Spleen (tissue), 7 donors: ENCODE results near the gene ZNF284.

Experiments
- CTCF ChIP-seq, 11 experiments: fragments of 200-600 bp in 7 of 11; fragments of 450-650 bp in 4 of 11; sonication (generic) in 4 of 11; IDR thresholded peaks in 8 of 11; conservative IDR thresholded peaks in 3 of 11; 1 replicate in 7 of 11; 2 replicates in 4 of 11; pipeline versions ENCODE4 v1.4.0 to v1.8.0; 2016 to 2021; ENCODE audit warnings: antibody characterized with exemption in 11 of 11, inconsistent platforms in 4 of 11, mild to moderate bottlenecking in 1 of 11
- POLR2A ChIP-seq, 3 donors: fragments of 450-650 bp; IDR thresholded peaks; one replicate each; pipeline ENCODE4 v1.5.1; 2017; ENCODE audit warnings: antibody characterized with exemption in 3 of 3, mild to moderate bottlenecking in 1 of 3
- donor health status: DM: no; HTN: no; CAD: no; lungs with moderate emphysema.
- donor health status: DM: no; HTN: no; CAD: no.
- donor health status: DM: no; HTN: no; CAD: no.

GRCh38 chr19:44069415-44069814 is 2.5 kb upstream of the ZNF284 start:
- TF ChIP-seq CTCF (IDR thresholded peaks at IDR 0.05 in 8 of 11, conservative IDR thresholded peaks at IDR 0.05 in 3 of 11) (no peak), POLR2A (IDR thresholded peaks at IDR 0.05) (no peak)
